Hepatic stellate cell (primary cell): Measurements from ENCODE around the gene CTNNBL1.
A peak's percentile ranks its signal among the peaks of the same experiment; 100 is the strongest.

Experiments
- DNase-seq: peaks from one replicate; pipeline ENCODE4 v3.0.0; 2011; ENCODE audit warnings: low spot score

The CTNNBL1 gene

DNA sequence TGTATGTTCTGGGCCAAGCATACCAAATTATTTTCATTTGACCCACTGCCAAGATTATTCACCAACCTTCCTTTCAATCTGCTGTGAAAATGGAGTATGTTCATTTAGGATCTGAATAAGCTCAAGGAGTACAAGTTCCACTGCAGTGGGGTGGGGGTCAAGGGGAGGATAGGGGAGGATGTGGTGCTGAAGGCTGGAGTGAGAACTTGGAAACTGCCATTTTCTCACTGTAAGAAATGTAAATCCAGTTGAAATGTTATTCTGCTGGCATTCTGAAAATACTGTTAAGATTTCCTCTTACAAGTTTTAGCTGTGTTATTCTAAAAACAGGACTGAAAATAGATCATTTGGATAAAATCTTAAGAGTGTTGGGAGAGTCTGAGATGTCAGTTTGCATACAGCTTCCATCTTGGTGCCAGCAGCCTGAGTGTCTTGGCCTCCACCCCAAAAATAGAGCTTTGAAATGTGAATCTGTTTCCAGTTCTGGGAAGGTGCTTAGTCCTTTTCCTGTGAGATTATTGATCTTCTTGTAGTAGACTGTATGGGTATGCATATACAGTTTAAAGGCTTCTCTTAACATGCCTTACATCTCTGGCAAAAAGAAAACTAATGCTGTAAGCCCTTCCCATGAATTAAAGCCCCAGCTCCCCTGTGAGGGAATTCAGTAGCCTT, 84.3 kb downstream of the CTNNBL1 start:
- no peak for DNase-seq

DNA sequence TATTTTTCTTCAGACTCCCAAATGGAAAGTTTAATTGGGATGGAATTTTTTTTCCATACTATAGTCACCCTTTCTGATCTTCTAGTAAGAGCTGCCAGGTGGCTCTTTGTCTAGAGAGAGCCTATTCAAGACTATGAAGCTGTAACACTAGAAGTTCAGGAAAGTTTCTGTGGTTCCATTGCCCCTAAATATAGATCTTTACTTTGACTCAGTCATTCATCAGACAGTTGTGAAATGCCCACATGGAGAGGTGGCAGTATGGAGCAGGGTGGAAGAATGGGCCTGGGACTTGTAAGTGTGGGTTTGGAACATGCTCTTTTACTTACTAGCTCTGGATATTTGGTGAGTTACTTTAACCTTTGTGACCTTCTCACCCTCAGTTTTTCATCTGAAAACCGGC, 87.8 kb downstream of the CTNNBL1 start:
- no peak for DNase-seq

DNA sequence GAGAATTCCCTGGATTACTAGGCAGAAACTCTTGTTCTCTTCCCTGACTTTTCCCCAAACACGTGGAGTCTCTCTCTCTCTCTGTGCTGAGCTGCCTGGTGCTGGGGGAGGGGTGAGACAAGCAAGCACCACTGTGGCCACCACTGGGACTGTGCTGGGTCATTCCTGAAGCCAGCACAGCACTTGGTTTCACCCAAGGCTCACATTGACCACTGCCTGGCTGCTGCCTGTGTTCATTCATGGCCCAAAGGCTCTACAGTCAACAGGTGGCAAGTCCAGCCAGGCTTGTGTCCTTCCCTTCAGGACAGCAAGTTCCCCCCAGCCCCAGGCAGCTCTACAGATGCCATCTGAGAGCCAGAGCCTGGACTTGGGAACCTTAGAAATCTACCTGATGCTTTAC, 92.2 kb downstream of the CTNNBL1 start:
- DNase-seq = no peak

DNA sequence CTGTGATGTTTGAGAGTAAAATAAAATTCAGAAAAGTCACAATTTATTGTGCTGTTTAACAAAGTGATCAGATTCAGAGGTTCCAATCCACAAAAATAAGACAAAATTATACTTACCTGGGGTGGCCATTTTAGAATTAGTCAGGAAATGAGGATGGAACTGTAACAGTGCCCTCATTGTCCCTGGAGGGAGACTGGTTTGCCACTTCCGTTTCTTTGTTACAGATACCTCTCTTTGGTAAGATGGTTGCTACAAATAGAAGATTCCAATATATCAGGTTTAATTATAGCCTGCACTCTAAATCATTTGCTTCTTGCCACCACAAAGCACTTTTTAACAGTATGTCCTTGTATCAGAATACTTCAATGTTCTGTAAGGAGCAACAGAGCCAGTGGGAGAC, 95.6 kb downstream of the CTNNBL1 start:
- no peak for DNase-seq

DNA sequence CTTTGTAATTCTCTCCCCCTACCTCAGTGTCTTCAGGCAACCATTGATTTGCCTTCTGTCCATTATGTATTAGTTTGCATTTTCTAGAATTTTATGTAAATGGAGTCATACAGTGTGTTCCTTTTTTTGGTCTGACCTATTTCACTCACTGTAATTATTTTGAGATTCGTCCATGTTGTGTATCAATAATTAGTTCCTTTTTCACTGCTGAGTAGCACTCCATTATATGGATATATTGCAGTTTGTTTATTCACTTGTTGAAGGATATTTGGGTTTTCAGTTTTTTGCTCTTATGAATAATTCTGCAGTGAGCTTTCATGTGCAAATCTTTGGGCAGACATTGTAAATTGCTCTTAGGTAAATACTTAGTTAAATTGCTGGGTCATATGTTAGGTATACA, 97.1 kb downstream of the CTNNBL1 start:
- no peak for DNase-seq

DNA sequence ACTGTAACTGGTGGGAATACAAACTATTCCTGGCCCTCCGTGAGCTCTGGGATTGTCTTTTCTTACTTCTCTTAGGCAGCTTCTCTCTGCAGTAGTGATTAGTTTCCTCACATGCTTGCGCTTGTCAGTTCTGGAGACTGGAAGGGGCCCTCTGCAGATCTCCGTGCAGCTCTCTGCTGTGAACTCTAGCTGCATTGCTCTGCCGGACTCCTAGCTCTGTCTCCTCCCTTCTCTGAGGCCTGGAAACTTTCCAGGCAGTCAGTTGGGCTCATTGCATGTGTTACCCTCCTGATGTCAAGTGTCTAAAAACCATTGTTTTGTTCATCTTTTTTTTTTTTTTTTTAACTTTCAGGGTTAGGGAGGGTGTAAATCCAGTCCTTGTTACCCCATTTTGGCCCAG, 102.3 kb downstream of the CTNNBL1 start:
- no peak for DNase-seq

DNA sequence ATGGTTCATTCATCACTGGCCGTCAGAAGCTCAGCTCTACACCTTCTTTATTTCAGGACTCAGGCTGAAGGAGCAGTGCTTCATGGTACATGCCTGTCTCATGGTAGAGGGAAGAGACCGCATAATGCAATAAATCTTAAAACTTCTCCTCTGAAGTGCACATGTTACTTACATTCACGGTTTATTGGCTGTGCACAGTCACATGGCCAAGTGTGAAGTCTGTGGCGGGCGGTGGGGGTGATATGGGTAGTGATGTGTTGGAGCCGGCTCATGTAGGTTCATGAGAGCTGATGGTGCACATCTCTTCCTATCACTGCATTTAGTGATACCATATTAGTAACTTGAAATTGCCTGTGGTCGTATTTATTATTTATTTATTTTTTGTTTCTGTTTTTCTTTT, 102.9 kb downstream of the CTNNBL1 start:
- no peak for DNase-seq

DNA sequence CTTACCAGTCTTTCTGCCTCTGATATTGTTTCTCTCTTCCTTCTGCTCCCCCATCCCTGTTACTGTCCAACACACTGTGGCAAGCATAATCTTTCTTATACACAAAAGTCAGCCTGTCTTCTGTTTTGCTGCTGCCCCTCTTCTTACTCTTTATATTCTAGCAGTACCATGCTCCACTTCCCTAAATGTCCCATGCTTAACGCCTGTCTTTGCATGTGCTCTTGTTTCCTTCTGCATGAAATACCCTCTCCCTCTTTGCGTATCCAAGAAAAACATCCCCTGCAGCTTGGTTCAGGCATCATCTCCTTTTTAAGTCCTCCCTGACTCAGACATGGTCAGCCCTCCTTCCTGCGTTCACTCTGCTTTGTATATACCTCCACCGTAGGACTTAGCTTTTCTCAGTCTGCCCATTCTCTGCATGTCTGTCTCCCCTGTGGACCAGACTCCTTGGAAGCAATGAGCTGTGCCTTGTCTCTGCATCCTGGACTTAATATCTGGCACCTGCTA, 103.9 kb downstream of the CTNNBL1 start:
- DNase-seq = no peak

DNA sequence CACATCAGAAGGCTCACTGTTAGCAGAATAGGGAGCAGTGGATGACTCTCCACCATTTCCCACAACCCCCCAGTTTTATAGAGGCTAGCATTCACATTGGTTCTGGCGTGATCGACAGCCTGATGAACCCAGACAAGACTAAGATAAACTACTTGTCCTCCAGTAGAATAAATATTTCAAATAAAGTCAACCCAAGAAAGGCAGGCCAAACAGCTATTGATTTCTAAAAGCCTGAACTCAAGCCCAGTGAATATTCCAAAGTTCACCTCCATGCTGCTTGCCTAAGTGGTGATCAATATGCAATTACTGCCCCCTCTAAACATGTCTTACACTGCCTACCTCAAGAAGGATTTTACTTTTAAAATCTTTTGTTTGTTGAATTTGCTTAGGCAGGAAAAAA, 104.5 kb downstream of the CTNNBL1 start:
- DNase-seq = no peak

DNA sequence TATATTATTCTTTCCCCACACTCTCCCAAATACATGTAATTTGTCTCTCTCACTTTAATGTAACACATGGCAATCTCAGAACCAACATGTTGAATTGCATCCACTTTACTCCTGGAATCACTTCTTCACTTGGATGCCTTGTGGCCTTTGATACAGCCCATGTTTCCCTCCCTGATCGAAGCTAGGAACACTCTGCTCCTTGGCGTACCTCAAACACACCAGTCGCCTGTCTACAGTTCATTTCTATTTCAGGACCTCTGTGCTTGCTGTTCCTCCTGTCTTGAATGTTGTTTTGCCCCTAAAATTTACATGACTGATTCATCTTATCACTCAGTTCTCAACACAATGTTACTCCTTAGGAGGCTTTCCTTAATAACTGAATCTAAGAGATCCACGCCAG, 106.8 kb downstream of the CTNNBL1 start:
- no peak for DNase-seq

DNA sequence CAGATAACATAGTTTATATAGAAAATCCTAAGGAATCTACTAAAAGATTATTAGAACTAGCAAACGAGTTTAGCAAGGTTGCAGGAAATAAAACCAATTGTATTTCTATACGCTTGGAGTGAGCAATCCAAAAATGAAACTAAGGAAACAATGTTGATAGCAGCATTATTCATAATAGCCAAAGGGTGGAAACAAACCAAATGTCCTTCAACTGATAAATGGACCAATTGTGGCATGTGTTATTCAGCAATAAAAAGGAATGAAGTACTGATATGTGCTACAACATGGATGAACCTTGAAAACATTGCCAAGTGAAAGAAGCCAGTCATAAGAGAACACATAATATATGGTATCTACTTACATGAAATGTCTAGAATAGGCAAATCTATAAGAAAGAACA, 108.1 kb downstream of the CTNNBL1 start:
- DNase-seq = no peak

DNA sequence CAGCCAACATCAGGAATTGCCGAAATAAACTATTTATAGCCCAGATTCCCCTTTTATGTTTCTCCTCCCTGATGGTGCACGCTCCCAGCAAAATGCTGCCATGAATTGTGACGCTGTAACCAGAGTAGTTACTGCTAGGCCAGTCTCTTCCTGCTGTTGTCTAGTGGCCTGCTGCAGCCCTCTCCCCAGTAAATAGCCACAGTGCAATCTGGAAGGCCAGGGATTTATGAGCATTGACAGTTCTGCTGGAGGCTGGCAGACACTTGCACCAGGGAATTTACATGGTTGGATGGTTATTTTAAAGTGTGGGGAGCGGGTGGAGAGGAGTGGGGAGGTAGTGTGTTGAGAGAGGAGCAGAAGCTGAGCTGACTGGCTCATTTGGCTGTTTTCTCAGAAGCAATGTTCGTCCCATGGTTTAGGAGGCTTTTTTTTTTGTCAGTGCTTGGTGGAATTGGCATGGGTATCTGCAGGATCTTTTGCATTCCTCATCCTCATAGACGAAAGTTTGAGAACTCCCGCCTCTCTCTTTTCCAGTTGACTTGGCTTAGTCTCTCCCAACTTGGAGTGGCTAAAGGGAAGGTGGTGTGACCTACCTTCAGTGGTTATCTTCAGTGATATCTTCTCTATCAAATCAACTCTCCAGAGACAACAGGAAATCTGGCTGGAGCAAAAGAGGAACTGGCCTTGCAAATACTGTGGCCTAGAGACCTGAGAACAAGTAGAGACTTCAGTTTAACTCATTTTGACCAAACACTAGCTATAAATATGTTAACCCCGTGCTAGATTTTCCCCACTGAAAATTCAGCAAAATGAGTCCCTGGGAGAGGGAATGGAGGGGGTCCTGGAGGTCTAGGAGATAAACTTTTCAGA, 109.8 kb downstream of the CTNNBL1 start:
- no peak for DNase-seq

DNA sequence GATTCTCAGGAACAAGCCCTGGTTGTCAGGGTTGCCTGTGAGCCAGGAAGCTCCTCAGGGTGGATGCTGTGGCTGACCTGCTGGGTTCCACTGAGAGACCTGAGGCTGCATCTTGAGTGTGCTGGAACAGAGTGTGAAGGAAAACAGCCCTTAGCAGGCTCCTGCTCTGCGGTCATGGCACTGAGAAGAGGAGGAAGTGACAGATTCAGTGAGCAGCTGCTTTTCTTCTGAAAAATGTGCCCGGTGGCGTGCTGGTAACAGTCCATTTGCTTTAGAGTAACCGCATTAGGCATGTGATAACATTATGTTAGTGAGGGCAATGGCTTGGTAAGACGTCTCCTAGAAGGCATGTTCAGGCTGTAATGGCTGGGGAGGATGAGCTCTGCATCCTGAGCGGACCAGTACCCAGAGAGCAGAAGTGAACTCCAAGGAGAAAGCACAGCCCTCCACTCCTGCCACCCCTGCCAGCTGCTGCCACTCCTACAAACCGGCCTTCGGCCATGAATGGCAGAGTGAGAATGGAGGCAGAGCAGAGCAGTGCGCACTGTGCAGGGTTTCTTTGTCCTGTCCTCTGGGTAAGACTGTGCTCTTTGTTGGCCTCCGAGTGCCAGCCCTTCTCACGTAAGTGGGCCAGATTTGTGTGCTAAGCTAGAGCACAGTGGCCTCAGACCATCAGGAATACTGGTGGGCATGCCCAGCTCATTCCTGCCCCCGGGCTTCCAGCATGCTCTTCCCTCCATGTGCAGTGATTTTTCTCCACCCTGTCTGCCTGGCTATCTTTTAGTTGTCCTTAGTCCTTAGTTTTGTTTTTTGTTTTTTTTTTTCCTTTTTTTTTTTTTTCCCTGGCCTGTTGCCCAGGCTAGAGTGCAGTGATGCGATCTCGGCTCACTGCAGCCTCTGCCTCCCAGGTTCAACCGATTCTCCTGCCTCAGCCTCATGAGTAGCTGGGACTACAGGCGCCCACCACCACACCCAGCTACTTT, 111.0 kb downstream of the CTNNBL1 start:
- no peak for DNase-seq

DNA sequence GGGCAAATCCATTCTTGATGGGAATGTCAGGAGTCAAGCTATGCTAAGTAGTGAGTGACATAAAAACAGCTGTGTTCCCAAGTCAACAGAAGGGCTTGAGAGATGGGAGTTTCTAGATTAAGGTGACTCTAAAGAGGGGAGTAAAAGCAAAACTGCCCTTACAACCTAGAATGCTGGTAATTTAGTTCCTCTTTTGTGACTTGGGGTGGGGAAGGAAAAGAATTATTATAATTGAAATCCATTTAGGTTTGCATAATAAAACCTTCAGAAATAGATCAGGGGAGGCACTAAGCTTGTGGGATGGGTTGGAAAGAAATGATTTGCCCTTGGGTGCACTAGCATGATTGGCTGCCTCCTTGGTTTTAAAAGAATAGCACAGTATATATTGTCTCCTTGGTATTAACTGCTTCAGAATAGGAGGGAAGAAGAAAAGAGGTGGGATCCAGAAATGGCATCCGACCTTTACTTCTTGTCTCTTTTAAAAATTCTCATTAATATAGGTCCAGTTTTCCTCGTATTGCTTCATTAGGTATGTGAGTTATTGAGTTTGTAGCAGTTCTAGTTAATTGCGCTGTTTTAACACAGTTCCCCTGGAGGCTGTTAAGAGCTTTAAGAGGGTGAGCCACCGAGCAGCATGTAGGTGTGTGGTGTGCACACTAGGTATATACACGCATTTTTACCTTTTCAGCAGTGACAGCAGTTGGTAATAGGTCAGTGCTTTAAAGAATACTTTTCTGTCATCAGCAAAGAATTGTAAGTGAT, 113.8 kb downstream of the CTNNBL1 start:
- DNase-seq = no peak

DNA sequence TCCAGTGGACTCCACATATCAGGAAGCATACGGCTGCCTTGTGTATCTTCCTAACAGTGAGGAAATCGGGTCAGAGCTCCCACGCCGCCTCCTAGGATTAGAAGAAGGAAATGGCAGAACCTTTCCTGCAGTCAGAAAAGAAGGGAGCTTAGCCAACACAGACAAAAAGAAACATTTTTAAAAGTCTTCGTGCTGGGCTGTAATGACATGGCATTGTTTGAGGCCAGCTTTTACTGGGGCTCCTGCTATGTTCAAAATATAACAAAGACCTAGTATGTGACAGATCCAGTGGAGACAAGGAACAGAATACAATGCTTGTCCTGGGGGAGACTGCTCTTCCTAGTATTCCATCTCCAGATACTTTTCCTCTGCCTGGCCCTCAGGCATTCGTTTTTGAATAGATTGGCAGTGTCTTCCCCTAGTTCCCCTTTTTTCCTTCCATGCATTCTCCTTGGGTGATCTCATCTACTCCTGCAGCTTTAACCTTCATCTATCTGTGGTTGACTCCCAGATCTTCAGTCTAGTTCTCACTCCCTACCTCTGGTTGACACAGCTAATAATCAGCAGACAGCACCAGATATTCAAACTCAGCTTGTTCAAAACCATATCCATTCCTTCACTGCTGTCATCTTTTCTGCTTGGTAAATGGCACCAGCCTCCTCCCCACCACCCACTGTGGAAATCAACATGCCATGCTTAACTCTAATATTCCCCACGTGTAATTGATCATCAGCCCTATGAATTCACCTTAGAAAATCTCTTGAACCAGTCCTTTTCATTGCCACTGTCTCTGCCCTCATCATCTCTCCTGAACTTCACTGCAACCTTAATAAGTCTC, 114.6 kb downstream of the CTNNBL1 start:
- DNase-seq = no peak

DNA sequence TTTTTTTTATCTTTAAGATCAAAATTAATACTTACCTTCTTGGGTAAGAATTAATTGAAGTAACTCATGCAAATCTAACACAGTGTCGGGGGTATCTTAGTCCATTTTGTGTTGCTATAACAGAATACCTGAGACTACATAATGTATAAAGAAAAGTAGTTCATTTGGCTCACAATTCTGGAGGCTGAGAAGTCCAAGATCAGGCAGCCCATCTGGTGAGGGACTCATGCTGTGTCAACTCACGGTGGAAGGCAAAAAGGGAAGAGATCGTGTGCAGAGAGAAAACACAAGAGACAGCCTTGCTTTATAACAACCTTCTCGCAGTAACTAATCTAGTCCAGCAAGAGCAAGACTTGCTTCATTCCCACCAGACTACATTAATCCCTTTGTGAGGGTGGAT, 116.2 kb downstream of the CTNNBL1 start:
- DNase-seq = no peak

DNA sequence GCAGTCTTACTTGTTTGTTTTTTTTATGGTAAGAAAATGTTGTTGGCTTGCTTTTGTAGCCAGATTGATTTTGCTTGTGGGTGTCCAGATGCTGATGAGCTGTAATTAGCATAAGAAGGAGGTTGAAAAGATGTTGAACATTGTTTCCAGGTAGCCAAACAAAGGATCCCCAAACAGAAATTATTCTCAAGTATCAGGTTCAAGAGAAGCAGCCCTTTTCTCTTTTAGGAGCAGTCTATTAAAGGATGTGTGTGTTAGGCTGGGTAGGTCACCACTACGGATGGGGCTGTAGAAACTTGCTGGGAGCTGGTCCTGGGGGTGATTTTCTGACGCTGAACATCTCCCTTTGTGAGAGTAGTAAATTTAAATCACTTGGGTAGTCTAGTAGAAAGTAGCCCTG, 122.2 kb downstream of the CTNNBL1 start:
- DNase-seq = no peak

DNA sequence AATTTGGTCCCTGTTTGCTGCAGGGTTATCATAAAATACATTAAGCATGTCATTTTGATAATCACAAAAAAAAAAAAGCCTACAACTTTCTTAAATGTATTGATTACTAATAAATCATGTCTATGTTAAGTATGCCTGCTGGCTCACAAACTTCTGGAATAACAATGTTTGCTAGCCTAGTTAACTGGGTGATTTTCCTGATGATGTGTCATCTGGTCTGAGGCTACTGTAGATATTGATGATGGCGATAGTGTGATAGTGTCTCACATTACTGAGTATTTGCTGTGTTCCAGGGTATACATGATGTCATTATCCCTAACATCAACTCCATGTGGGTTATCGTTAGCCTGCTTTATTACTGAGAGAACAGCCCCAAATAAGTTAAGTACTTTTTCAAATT, 122.9 kb downstream of the CTNNBL1 start:
- no peak for DNase-seq

DNA sequence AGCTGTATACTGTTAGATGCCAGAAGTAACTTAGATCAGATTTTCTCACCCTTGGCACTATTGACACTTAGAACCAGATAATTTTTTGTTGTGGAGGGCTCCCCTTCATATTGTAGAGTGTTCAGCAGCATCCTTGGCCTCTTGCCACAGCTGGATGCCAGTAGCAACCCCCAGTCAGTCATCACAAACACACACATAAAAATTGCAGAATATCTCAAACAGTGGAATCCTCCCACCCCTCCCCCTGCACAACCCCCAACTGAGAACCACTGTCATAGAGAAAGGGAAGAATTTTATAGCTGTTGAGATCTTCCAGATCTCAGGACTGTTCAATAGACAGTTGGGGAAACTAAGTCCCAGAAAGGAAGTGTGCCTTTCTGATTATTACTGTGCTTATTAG, 127.9 kb downstream of the CTNNBL1 start:
- no peak for DNase-seq

DNA sequence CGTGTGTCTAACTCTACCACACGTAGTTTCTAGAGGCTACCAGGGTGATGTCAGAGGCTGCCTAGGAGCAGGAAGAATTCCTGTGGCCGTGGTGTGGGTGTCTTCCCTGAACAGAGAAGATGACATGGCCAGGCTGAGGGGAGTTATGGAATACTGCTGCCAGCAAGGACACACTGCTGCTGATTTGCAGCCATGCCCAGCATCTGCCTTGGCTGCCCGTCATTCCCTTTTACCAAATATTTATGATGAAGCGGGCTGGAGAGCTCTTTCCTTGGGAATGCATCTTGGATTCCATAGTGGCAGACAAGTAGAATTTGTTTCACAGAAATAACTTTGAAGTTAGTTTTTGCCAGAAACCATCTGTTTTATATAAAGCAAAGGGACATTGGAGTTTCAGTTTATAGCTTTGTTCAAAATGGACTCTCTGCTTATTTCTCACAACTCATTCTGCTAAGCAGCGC, 128.3 kb downstream of the CTNNBL1 start:
- peak; percentile 27 for DNase-seq
